Activated CD8-positive, alpha-beta memory T cell treated with anti-CD3 and anti-CD28 coated beads, Interleukin-2, amount 50 U/mL, for 48 hours (primary cell): ENCODE measurements around the gene KLK7.

ENCODE experiments used
- DNase-seq: peaks from one replicate; pipeline ENCODE4 v3.0.0-alpha.2; 2020

KLK7 gene

DNA sequence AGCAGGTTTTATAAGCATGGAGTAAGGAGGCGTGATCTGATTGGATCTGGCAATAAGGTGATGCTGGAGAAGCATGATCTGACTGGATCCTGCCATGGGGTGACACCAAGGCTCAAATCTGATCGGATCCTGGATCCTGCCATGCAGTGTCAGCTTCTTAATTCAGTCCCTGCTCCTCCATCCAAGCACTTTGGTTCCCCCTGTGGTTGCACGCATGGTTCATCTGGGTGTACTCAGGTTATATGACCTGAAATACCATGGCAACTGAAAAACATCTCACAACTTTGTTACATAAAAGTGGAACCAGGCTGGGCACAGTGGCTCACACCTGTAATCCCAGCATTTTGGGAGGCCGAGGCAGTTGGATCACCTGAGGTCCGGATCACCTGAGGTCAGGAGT, 54.9 kb downstream of the KLK7 start:
- DNase-seq: no peak
